HepG2 (cell line): ENCODE measurements around the gene APC2. TPM values are rescaled to one million over a fixed set of nuclear protein-coding genes. Genes with fewer than 3 reads are reported as not detected.

Experiments used
- BRD4 ChIP-seq: sonication (generic); formaldehyde crosslinking; IDR thresholded peaks from 2 replicates; pipeline ENCODE4 v1.4.0; 2020; ENCODE audit warnings: missing genetic modification reagents
- FOXP1 ChIP-seq, 2 experiments: fragments of 450-650 bp in 1 of 2; IDR thresholded peaks; 2 replicates each; pipeline ENCODE4 v1.6.1; 2017 to 2018; ENCODE audit warnings: antibody characterized with exemption in 1 of 2
- NFE2 ChIP-seq: sonication (generic); formaldehyde crosslinking; IDR thresholded peaks from 2 replicates; pipeline ENCODE4 v1.4.0; 2020; ENCODE audit warnings: missing genetic modification reagents
- NFIC ChIP-seq: IDR thresholded peaks from 2 replicates; pipeline ENCODE4 v1.6.1; 2012; ENCODE audit warnings: mild to moderate bottlenecking, low read length, inconsistent platforms
- YY1 ChIP-seq: IDR thresholded peaks from 2 replicates; pipeline ENCODE4 v1.6.1; 2011; ENCODE audit warnings: low read length, low read depth, moderate library complexity, mild to moderate bottlenecking; ENCODE audit not compliant: insufficient read depth, insufficient replicate concordance
- ZFP41 ChIP-seq: sonication (generic); formaldehyde crosslinking; IDR thresholded peaks from 2 replicates; pipeline ENCODE4 v1.4.0; 2020; ENCODE audit warnings: mild to moderate bottlenecking, missing genetic modification reagents, borderline replicate concordance
- ZNF138 ChIP-seq: sonication (generic); formaldehyde crosslinking; IDR thresholded peaks from 2 replicates; pipeline ENCODE4 v1.5.0; 2020; ENCODE audit warnings: mild to moderate bottlenecking, low read depth, missing genetic modification reagents
- ZNF17 ChIP-seq: sonication (generic); formaldehyde crosslinking; IDR thresholded peaks from 2 replicates; pipeline ENCODE4 v1.5.0; 2020; ENCODE audit warnings: mild to moderate bottlenecking, missing genetic modification reagents
- ZNF207 ChIP-seq: fragments of 450-650 bp; IDR thresholded peaks from 2 replicates; pipeline ENCODE4 v1.6.1; 2016; ENCODE audit warnings: antibody characterized with exemption, borderline replicate concordance
- ZNF235 ChIP-seq: sonication (generic); formaldehyde crosslinking; IDR thresholded peaks from 2 replicates; pipeline ENCODE4 v1.8.1; 2023; ENCODE audit warnings: mild to moderate bottlenecking, missing genetic modification reagents, borderline replicate concordance
- ZNF616 ChIP-seq: sonication (generic); formaldehyde crosslinking; IDR thresholded peaks from 2 replicates; pipeline ENCODE4 v1.5.0; 2020; ENCODE audit warnings: low read depth, mild to moderate bottlenecking, missing genetic modification reagents
- ZNF749 ChIP-seq: sonication (generic); formaldehyde crosslinking; IDR thresholded peaks from 2 replicates; pipeline ENCODE4 v1.8.0; 2022; ENCODE audit warnings: mild to moderate bottlenecking, missing genetic modification reagents, moderate library complexity, borderline replicate concordance
- ZNF768 ChIP-seq: sonication (generic); formaldehyde crosslinking; IDR thresholded peaks from 2 replicates; pipeline ENCODE4 v1.4.0; 2020; ENCODE audit warnings: missing genetic modification reagents
- ZNF816 ChIP-seq: sonication (generic); formaldehyde crosslinking; IDR thresholded peaks from 2 replicates; pipeline ENCODE4 v1.8.0; 2022; ENCODE audit warnings: missing genetic modification reagents, mild to moderate bottlenecking, borderline replicate concordance
- polyA plus RNA-seq, 8 experiments: library from polyadenylated mRNA; depleted of rRNA in 3 of 8; stranded (reverse) in 7 of 8; unstranded in 1 of 8; fragments of >200 nt; fragmentation: Illumina TruSeq in 4 of 8; extraction: Trizol in 4 of 8; gene quantifications; 2 replicates each; pipeline versions ENCODE4 v1.2.1 to v1.2.3, GENCODE V29; 2011 to 2016; ENCODE audit warnings: low read depth in 4 of 8, missing spikeins in 1 of 8, mixed read lengths in 1 of 8; ENCODE audit not compliant: insufficient read depth in 1 of 8
- total RNA-seq, 5 experiments: library from RNA; depleted of rRNA; stranded (reverse); fragments of >200 nt; fragmentation: Illumina TruSeq; extraction: Trizol; gene quantifications; 2 replicates each; pipeline ENCODE4 v1.2.3, GENCODE V29; 2016; ENCODE audit warnings: low read depth in 1 of 5
- TF ChIP-seq, protein P1 (sequence below): sonication (generic); formaldehyde crosslinking; IDR thresholded peaks from 2 replicates; pipeline ENCODE4 v1.4.0; 2020; ENCODE audit warnings: missing genetic modification reagents
- TF ChIP-seq, protein P2 (sequence below): sonication (generic); formaldehyde crosslinking; conservative IDR thresholded peaks from 2 replicates; pipeline ENCODE4 v1.8.0; 2022; ENCODE audit warnings: mild to moderate bottlenecking, moderate library complexity, missing genetic modification reagents
- TF ChIP-seq, protein P3 (sequence below): sonication (generic); formaldehyde crosslinking; conservative IDR thresholded peaks from 2 replicates; pipeline ENCODE4 v1.4.0; 2020; ENCODE audit warnings: missing genetic modification reagents
- TF ChIP-seq, protein P4 (sequence below): sonication (generic); formaldehyde crosslinking; conservative IDR thresholded peaks from 2 replicates; pipeline ENCODE4 v1.5.0; 2020; ENCODE audit warnings: missing genetic modification reagents

The APC2 gene
- total and polyA plus RNA-seq, 2 of the 13 experiments (the other 11 are each of a cell fraction or from before 2014, with no cell fraction given), result 0.08 to 0.22 TPM

DNA sequence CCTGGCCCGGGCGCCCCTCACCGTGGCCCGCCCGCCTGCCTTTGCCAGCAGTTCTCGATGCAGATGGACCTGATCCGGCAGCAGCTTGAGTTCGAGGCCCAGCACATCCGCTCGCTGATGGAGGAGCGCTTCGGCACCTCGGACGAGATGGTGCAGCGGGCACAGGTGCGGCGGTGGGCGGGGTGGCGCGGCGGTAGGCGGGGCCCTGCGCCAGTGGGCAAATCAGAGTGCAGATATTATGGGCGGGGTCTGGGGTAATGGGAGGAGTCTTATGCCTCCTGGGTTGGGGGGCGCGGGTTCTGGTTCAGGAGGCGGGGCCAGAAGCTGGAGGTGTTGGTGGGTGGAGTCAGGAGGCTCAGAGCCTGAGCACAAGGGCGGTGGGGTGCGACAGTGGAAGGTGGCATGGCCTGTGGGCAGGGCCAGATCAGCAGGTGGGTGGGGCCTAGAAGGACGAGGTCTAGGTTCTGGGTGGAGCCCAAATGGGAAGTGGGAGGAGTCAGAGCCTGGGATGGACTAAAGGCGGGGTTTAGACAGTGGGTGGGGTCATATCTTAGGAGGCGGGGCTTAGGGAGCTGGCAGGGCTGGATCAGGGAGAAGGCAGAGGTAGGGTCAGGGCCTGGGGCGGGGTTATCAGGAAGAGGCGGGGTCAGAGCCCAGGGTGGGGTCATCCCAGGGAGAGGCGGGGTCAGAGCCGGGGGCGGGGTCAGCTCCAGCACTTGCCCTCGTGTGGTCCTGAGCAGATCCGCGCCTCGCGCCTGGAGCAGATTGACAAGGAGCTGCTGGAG is 5.6 kb downstream of the APC2 start (continued):
- TF ChIP-seq, protein P1, sequence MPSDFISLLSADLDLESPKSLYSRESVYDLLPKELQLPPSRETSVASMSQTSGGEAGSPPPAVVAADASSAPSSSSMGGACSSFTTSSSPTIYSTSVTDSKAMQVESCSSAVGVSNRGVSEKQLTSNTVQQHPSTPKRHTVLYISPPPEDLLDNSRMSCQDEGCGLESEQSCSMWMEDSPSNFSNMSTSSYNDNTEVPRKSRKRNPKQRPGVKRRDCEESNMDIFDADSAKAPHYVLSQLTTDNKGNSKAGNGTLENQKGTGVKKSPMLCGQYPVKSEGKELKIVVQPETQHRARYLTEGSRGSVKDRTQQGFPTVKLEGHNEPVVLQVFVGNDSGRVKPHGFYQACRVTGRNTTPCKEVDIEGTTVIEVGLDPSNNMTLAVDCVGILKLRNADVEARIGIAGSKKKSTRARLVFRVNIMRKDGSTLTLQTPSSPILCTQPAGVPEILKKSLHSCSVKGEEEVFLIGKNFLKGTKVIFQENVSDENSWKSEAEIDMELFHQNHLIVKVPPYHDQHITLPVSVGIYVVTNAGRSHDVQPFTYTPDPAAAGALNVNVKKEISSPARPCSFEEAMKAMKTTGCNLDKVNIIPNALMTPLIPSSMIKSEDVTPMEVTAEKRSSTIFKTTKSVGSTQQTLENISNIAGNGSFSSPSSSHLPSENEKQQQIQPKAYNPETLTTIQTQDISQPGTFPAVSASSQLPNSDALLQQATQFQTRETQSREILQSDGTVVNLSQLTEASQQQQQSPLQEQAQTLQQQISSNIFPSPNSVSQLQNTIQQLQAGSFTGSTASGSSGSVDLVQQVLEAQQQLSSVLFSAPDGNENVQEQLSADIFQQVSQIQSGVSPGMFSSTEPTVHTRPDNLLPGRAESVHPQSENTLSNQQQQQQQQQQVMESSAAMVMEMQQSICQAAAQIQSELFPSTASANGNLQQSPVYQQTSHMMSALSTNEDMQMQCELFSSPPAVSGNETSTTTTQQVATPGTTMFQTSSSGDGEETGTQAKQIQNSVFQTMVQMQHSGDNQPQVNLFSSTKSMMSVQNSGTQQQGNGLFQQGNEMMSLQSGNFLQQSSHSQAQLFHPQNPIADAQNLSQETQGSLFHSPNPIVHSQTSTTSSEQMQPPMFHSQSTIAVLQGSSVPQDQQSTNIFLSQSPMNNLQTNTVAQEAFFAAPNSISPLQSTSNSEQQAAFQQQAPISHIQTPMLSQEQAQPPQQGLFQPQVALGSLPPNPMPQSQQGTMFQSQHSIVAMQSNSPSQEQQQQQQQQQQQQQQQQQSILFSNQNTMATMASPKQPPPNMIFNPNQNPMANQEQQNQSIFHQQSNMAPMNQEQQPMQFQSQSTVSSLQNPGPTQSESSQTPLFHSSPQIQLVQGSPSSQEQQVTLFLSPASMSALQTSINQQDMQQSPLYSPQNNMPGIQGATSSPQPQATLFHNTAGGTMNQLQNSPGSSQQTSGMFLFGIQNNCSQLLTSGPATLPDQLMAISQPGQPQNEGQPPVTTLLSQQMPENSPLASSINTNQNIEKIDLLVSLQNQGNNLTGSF (CRISPR knock-in tag), result no peak
- TF ChIP-seq ZNF749 (CRISPR knock-in tag) (no peak), NFE2 (CRISPR knock-in tag) (no peak), YY1 (no peak), BRD4 (no peak), ZNF138 (CRISPR knock-in tag) (no peak), ZNF768 (CRISPR knock-in tag) (no peak), ZNF616 (no peak), ZNF17 (no peak), ZNF816 (CRISPR knock-in tag) (no peak), ZFP41 (CRISPR knock-in tag) (no peak), ZNF235 (CRISPR knock-in tag) (no peak), FOXP1 (IDR thresholded peaks at IDR 0.05) (no peak), FOXP1 (CRISPR knock-in tag; IDR thresholded peaks at IDR 0.05) (no peak), ZNF207 (no peak), NFIC (no peak)
- TF ChIP-seq, protein P2, sequence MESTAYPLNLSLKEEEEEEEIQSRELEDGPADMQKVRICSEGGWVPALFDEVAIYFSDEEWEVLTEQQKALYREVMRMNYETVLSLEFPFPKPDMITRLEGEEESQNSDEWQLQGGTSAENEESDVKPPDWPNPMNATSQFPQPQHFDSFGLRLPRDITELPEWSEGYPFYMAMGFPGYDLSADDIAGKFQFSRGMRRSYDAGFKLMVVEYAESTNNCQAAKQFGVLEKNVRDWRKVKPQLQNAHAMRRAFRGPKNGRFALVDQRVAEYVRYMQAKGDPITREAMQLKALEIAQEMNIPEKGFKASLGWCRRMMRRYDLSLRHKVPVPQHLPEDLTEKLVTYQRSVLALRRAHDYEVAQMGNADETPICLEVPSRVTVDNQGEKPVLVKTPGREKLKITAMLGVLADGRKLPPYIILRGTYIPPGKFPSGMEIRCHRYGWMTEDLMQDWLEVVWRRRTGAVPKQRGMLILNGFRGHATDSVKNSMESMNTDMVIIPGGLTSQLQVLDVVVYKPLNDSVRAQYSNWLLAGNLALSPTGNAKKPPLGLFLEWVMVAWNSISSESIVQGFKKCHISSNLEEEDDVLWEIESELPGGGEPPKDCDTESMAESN (CRISPR knock-in tag), result no peak
- TF ChIP-seq, protein P3, sequence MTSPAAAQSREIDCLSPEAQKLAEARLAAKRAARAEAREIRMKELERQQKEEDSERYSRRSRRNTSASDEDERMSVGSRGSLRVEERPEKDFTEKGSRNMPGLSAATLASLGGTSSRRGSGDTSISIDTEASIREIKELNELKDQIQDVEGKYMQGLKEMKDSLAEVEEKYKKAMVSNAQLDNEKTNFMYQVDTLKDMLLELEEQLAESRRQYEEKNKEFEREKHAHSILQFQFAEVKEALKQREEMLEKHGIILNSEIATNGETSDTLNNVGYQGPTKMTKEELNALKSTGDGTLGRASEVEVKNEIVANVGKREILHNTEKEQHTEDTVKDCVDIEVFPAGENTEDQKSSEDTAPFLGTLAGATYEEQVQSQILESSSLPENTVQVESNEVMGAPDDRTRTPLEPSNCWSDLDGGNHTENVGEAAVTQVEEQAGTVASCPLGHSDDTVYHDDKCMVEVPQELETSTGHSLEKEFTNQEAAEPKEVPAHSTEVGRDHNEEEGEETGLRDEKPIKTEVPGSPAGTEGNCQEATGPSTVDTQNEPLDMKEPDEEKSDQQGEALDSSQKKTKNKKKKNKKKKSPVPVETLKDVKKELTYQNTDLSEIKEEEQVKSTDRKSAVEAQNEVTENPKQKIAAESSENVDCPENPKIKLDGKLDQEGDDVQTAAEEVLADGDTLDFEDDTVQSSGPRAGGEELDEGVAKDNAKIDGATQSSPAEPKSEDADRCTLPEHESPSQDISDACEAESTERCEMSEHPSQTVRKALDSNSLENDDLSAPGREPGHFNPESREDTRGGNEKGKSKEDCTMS (CRISPR knock-in tag), result no peak
- TF ChIP-seq, protein P4, sequence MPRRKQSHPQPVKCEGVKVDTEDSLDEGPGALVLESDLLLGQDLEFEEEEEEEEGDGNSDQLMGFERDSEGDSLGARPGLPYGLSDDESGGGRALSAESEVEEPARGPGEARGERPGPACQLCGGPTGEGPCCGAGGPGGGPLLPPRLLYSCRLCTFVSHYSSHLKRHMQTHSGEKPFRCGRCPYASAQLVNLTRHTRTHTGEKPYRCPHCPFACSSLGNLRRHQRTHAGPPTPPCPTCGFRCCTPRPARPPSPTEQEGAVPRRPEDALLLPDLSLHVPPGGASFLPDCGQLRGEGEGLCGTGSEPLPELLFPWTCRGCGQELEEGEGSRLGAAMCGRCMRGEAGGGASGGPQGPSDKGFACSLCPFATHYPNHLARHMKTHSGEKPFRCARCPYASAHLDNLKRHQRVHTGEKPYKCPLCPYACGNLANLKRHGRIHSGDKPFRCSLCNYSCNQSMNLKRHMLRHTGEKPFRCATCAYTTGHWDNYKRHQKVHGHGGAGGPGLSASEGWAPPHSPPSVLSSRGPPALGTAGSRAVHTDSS (CRISPR knock-in tag), result no peak
